WTC11 (cell line): ENCODE measurements around the gene ARL15. TPM values are rescaled to one million over a fixed set of nuclear protein-coding genes. Genes with fewer than 3 reads are reported as not detected.

Source experiments
- ATAC-seq: fragments of 200-7000 bp; cut with Tn5 transposase; 2 replicates; pipeline ENCODE4 v1.10.0; 2021; ENCODE audit warnings: mild to moderate bottlenecking, moderate library complexity
- CTCF ChIA-PET: fragments of 300-600 bp; sonication (Branson Sonifier 250); formaldehyde crosslinking; loops from one replicate; lab custom pipeline; 2021; ENCODE audit warnings: antibody characterized with exemption; lab: Charles Lee
- POLR2A ChIA-PET: fragments of 350-600 bp; sonication (Branson Sonifier 250); formaldehyde crosslinking; loops from one replicate; lab custom pipeline; 2021; ENCODE audit warnings: antibody characterized with exemption; lab: Charles Lee
- DNase-seq: peaks from one replicate; pipeline ENCODE4 v3.0.0; 2021; ENCODE audit warnings: low spot score
- H3K27ac Mint-ChIP-seq: 2 replicates; pipeline ENCODE4 v1.8.0; 2021; ENCODE audit warnings: mixed read lengths
- H3K27me3 Mint-ChIP-seq: 2 replicates; pipeline ENCODE4 v1.8.0; 2021; ENCODE audit warnings: low read depth, mild to moderate bottlenecking, moderate library complexity, mixed read lengths
- H3K36me3 Mint-ChIP-seq: 2 replicates; pipeline ENCODE4 v1.8.0; 2021; ENCODE audit warnings: mixed read lengths
- H3K4me1 Mint-ChIP-seq: 2 replicates; pipeline ENCODE4 v1.8.0; 2022; ENCODE audit warnings: mixed read lengths
- H3K4me3 Mint-ChIP-seq: 2 replicates; pipeline ENCODE4 v1.8.0; 2021; ENCODE audit warnings: mild to moderate bottlenecking, moderate library complexity, mixed read lengths
- H3K9me3 Mint-ChIP-seq: 2 replicates; pipeline ENCODE4 v1.8.0; 2021; ENCODE audit warnings: mixed read lengths
- CREM ChIP-seq: sonication (generic); formaldehyde crosslinking; IDR thresholded peaks from 2 replicates; pipeline ENCODE4 v1.8.1; 2022; ENCODE audit warnings: mild to moderate bottlenecking, missing genetic modification reagents, moderate library complexity
- CTCF ChIP-seq: fragments of 200-600 bp; IDR thresholded peaks from 2 replicates; pipeline ENCODE4 v1.8.0; 2022; ENCODE audit warnings: antibody characterized with exemption
- ETV6 ChIP-seq: sonication (generic); formaldehyde crosslinking; IDR thresholded peaks from 2 replicates; pipeline ENCODE4 v1.8.1; 2022; ENCODE audit warnings: mild to moderate bottlenecking, missing genetic modification reagents
- FOXJ3 ChIP-seq: sonication (generic); formaldehyde crosslinking; IDR thresholded peaks from 2 replicates; pipeline ENCODE4 v1.9.0; 2021; ENCODE audit warnings: missing genetic modification reagents, mild to moderate bottlenecking, borderline replicate concordance
- FOXP1 ChIP-seq: sonication (generic); formaldehyde crosslinking; IDR thresholded peaks from 2 replicates; pipeline ENCODE4 v1.8.0; 2022; ENCODE audit warnings: missing genetic modification reagents, mild to moderate bottlenecking, moderate library complexity, borderline replicate concordance
- HMGA2 ChIP-seq: fragments of 250-450 bp; sonication (Bioruptor Pico); IDR thresholded peaks from 2 replicates; pipeline ENCODE4 v1.4.0; 2021; ENCODE audit warnings: mild to moderate bottlenecking, moderate library complexity
- HMGXB4 ChIP-seq: sonication (generic); formaldehyde crosslinking; IDR thresholded peaks from 2 replicates; pipeline ENCODE4 v1.8.1; 2023; ENCODE audit warnings: mild to moderate bottlenecking, moderate library complexity, missing genetic modification reagents
- NFATC4 ChIP-seq: fragments of 250-450 bp; sonication (Bioruptor Pico); IDR thresholded peaks from 2 replicates; pipeline ENCODE4 v1.9.0; 2021; ENCODE audit warnings: mild to moderate bottlenecking
- NR1H2 ChIP-seq: sonication (generic); formaldehyde crosslinking; IDR thresholded peaks from 2 replicates; pipeline ENCODE4 v1.9.0; 2021; ENCODE audit warnings: mild to moderate bottlenecking, moderate library complexity, missing genetic modification reagents
- OVOL2 ChIP-seq: fragments of 250-450 bp; sonication (Bioruptor Pico); IDR thresholded peaks from 2 replicates; pipeline ENCODE4 v1.9.0; 2021; ENCODE audit warnings: mild to moderate bottlenecking, borderline replicate concordance
- RORB ChIP-seq: fragments of 250-450 bp; sonication (Bioruptor Pico); IDR thresholded peaks from 2 replicates; pipeline ENCODE4 v1.9.0; 2021; ENCODE audit warnings: mild to moderate bottlenecking
- SMAD3 ChIP-seq: sonication (generic); formaldehyde crosslinking; IDR thresholded peaks from 2 replicates; pipeline ENCODE4 v1.8.0; 2022; ENCODE audit warnings: missing genetic modification reagents, mild to moderate bottlenecking, borderline replicate concordance
- SOX15 ChIP-seq: fragments of 250-450 bp; sonication (Bioruptor Pico); IDR thresholded peaks from 2 replicates; pipeline ENCODE4 v1.9.0; 2021; ENCODE audit warnings: mild to moderate bottlenecking
- TEAD1 ChIP-seq: sonication (generic); formaldehyde crosslinking; IDR thresholded peaks from 2 replicates; pipeline ENCODE4 v1.8.0; 2022; ENCODE audit warnings: mild to moderate bottlenecking, missing genetic modification reagents
- TP53 ChIP-seq: sonication (generic); formaldehyde crosslinking; IDR thresholded peaks from 2 replicates; pipeline ENCODE4 v1.8.1; 2023; ENCODE audit warnings: mild to moderate bottlenecking, missing genetic modification reagents
- ZNF121 ChIP-seq: sonication (generic); formaldehyde crosslinking; IDR thresholded peaks from 2 replicates; pipeline ENCODE4 v1.8.0; 2023; ENCODE audit warnings: missing genetic modification reagents
- ZNF317 ChIP-seq: sonication (generic); formaldehyde crosslinking; IDR thresholded peaks from 2 replicates; pipeline ENCODE4 v1.8.1; 2023; ENCODE audit warnings: low read depth, mild to moderate bottlenecking, moderate library complexity, missing genetic modification reagents, borderline replicate concordance
- ZNF416 ChIP-seq: fragments of 250-450 bp; sonication (Bioruptor Pico); IDR thresholded peaks from 2 replicates; pipeline ENCODE4 v1.9.0; 2021; ENCODE audit warnings: mild to moderate bottlenecking, inconsistent platforms
- ZNF512 ChIP-seq: sonication (generic); formaldehyde crosslinking; IDR thresholded peaks from 2 replicates; pipeline ENCODE4 v1.8.1; 2022; ENCODE audit warnings: missing genetic modification reagents, borderline replicate concordance
- total RNA-seq: library from RNA; stranded (reverse); gene quantifications from 3 replicates; pipeline ENCODE4 v1.2.3, GENCODE V29; 2021
- TF ChIP-seq, protein P1 (sequence below): sonication (generic); formaldehyde crosslinking; conservative IDR thresholded peaks from 2 replicates; pipeline ENCODE4 v1.8.1; 2022; ENCODE audit warnings: mild to moderate bottlenecking, missing genetic modification reagents
- TF ChIP-seq, protein P2 (sequence below): sonication (generic); formaldehyde crosslinking; IDR thresholded peaks from 2 replicates; pipeline ENCODE4 v1.8.1; 2022; ENCODE audit warnings: mild to moderate bottlenecking, missing genetic modification reagents, moderate library complexity, borderline replicate concordance
- TF ChIP-seq, protein P3 (sequence below): sonication (generic); formaldehyde crosslinking; IDR thresholded peaks from 2 replicates; pipeline ENCODE4 v1.8.0; 2023; ENCODE audit warnings: missing genetic modification reagents

The ARL15 gene
- total RNA-seq, 1 experiment from 2014 or later: 20.1 TPM

- ChIA-PET POLR2A (no interaction called here), CTCF (no interaction called here)
- no peak for ATAC-seq
Observed at GRCh38 chr5:53972314-53972713, 338.1 kb downstream of the ARL15 start.

GRCh38 chr5:53971551-53971950 is 338.8 kb downstream of the ARL15 start:
- POLR2A ChIA-PET: no interaction called here
- peaks cover 5% of the 10 kb centered on the region for H3K4me1 Mint-ChIP-seq
- CTCF ChIA-PET: interaction anchor here (0.8 kb wide), 1 partner anchor 489 kb away, joined by 3 read pairs; no protein-coding TSS in a partner anchor

More at GRCh38 chr5:53972314-53972713, 338.1 kb downstream of the ARL15 start:
- H3K4me1 Mint-ChIP-seq: peaks cover 5% of the 10 kb centered on the region
- H3K36me3 Mint-ChIP-seq: no peaks in the 10 kb centered on the region
- H3K27ac Mint-ChIP-seq: no peak overlapping the region
- no peaks in the 10 kb centered on the region for H3K27me3 Mint-ChIP-seq
- TF ChIP-seq SOX15 (CRISPR knock-in tag) (no peak), ZNF512 (CRISPR knock-in tag) (no peak), ZNF416 (CRISPR knock-in tag) (no peak), FOXP1 (CRISPR knock-in tag) (no peak), ETV6 (CRISPR knock-in tag) (no peak), CREM (no peak), TEAD1 (no peak), NR1H2 (CRISPR knock-in tag) (no peak), CTCF (no peak)
- TF ChIP-seq, protein P1, sequence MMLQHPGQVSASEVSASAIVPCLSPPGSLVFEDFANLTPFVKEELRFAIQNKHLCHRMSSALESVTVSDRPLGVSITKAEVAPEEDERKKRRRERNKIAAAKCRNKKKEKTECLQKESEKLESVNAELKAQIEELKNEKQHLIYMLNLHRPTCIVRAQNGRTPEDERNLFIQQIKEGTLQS (CRISPR knock-in tag): no peak
- TF ChIP-seq, protein P2, sequence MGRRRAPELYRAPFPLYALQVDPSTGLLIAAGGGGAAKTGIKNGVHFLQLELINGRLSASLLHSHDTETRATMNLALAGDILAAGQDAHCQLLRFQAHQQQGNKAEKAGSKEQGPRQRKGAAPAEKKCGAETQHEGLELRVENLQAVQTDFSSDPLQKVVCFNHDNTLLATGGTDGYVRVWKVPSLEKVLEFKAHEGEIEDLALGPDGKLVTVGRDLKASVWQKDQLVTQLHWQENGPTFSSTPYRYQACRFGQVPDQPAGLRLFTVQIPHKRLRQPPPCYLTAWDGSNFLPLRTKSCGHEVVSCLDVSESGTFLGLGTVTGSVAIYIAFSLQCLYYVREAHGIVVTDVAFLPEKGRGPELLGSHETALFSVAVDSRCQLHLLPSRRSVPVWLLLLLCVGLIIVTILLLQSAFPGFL (CRISPR knock-in tag): no peak
- TF ChIP-seq, all 79 proteins: peak for 0
- Mint-ChIP-seq H3K4me3 (no peak overlapping the region), H3K9me3 (no peaks in the 10 kb centered on the region)
- no peak for DNase-seq

DNA sequence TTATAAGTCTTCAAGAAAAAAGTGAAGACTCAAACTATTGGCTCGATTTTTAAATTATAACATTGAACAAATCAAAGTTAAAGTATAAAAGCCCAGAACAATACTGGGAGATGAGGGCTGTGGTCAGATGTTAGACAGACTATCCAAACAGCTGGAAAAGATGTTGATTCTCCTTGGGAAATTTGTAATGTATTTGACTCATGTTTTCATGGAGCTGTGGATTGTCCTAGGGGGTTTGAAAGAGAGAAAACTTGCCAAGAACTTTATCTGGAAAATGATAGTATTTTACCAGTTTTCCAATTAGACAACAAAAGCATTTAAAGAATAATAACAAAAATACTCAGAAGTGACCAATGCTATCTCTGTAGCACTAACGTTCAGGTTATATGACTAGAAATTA is 339.2 kb downstream of the ARL15 start:
- Mint-ChIP-seq H3K27ac (no peak overlapping the region), H3K4me3 (no peak overlapping the region), H3K4me1 (peaks cover 5% of the 10 kb centered on the region), H3K36me3 (0 out of 2 replicates have a peak, but pooled peaks cover 3% of the 10 kb centered on the region), H3K27me3 (no peaks in the 10 kb centered on the region), H3K9me3 (peaks cover 4% of the 10 kb centered on the region; the same call in 1 of the 2 replicates)
- ATAC-seq (no peak), DNase-seq (no peak)
- ChIA-PET CTCF (interaction anchor here (0.8 kb wide), 1 partner anchor 488 kb away, joined by 3 read pairs; no protein-coding TSS in a partner anchor), POLR2A (no interaction called here)
- TF ChIP-seq, protein P3, sequence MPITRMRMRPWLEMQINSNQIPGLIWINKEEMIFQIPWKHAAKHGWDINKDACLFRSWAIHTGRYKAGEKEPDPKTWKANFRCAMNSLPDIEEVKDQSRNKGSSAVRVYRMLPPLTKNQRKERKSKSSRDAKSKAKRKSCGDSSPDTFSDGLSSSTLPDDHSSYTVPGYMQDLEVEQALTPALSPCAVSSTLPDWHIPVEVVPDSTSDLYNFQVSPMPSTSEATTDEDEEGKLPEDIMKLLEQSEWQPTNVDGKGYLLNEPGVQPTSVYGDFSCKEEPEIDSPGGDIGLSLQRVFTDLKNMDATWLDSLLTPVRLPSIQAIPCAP (CRISPR knock-in tag): no peak
- no peak for TF ChIP-seq SMAD3 (CRISPR knock-in tag)
- TF ChIP-seq CTCF: no peak
- no peak for TF ChIP-seq RORB (CRISPR knock-in tag)
- no peak for TF ChIP-seq FOXJ3 (CRISPR knock-in tag)
- TF ChIP-seq TP53 (CRISPR knock-in tag): no peak
- TF ChIP-seq ZNF317 (CRISPR knock-in tag): no peak
- no peak for TF ChIP-seq NFATC4 (CRISPR knock-in tag)
- TF ChIP-seq OVOL2 (CRISPR knock-in tag): no peak
- no peak for TF ChIP-seq ETV6 (CRISPR knock-in tag)
- TF ChIP-seq NR1H2 (CRISPR knock-in tag): no peak
- TF ChIP-seq ZNF121: no peak

More at GRCh38 chr5:53971551-53971950, 338.8 kb downstream of the ARL15 start:
- H3K4me3 Mint-ChIP-seq: no peak overlapping the region
- no peaks in the 10 kb centered on the region for H3K36me3 Mint-ChIP-seq
- TF ChIP-seq HMGXB4 (CRISPR knock-in tag) (no peak), HMGA2 (CRISPR knock-in tag) (no peak)
- no peaks in the 10 kb centered on the region for H3K27me3 Mint-ChIP-seq
- ATAC-seq: no peak
- no peaks in the 10 kb centered on the region for H3K9me3 Mint-ChIP-seq
- no peak for DNase-seq
- no peak overlapping the region for H3K27ac Mint-ChIP-seq
